Germinal center (tissue), 1 donor: Measurements from ENCODE around the gene LRRC4C.
"Not testable (repeated sequence)": the region's sequence is repeated elsewhere in the genome, so short reads cannot be mapped to it uniquely, and the experiment has no call there.

Source experiments
- DNase-seq: peaks from one replicate; pipeline ENCODE4 v3.0.0; 2012; ENCODE audit warnings: mixed read lengths, low spot score

Gene LRRC4C

GRCh38 chr11:40230821-40231220 lies 1228.6 kb downstream of the LRRC4C start:
- DNase-seq, result no peak

GRCh38 chr11:40228662-40229061 lies 1230.8 kb downstream of the LRRC4C start:
- no peak for DNase-seq

- no peak for DNase-seq
Measured at GRCh38 chr11:40227730-40228129, 1231.7 kb downstream of the LRRC4C start.

GRCh38 chr11:40226654-40227053 lies 1232.8 kb downstream of the LRRC4C start:
- DNase-seq, result no peak

GRCh38 chr11:40223596-40224330 lies 1235.7 kb downstream of the LRRC4C start:
- no peak for DNase-seq

- DNase-seq, result no peak
Measured at GRCh38 chr11:40219401-40219800, 1240.1 kb downstream of the LRRC4C start.

GRCh38 chr11:40215556-40215955 lies 1243.9 kb downstream of the LRRC4C start:
- no peak for DNase-seq

- DNase-seq, result no peak
Measured at GRCh38 chr11:40207416-40207815, 1252.0 kb downstream of the LRRC4C start.

- no peak for DNase-seq
Measured at GRCh38 chr11:40204228-40204627, 1255.2 kb downstream of the LRRC4C start.

- no peak for DNase-seq
Measured at GRCh38 chr11:40203606-40204005, 1255.8 kb downstream of the LRRC4C start.

- DNase-seq, result no peak
Measured at GRCh38 chr11:40202589-40203270, 1256.7 kb downstream of the LRRC4C start.

GRCh38 chr11:40192590-40192989 lies 1266.9 kb downstream of the LRRC4C start:
- DNase-seq, result not testable (repeated sequence)

GRCh38 chr11:40190294-40190693 lies 1269.2 kb downstream of the LRRC4C start:
- DNase-seq, result no peak

- DNase-seq, result no peak
Measured at GRCh38 chr11:40188848-40189247, 1270.6 kb downstream of the LRRC4C start.

GRCh38 chr11:40187295-40187694 lies 1272.2 kb downstream of the LRRC4C start:
- no peak for DNase-seq

- DNase-seq, result no peak
Measured at GRCh38 chr11:40186437-40187263, 1272.8 kb downstream of the LRRC4C start.

- DNase-seq, result no peak
Measured at GRCh38 chr11:40185793-40186192, 1273.7 kb downstream of the LRRC4C start.

- DNase-seq, result no peak
Measured at GRCh38 chr11:40183073-40184064, 1276.1 kb downstream of the LRRC4C start.

GRCh38 chr11:40179541-40179940 lies 1279.9 kb downstream of the LRRC4C start:
- no peak for DNase-seq

- DNase-seq, result no peak
Measured at GRCh38 chr11:40178470-40178869, 1281.0 kb downstream of the LRRC4C start.

GRCh38 chr11:40175980-40176379 lies 1283.5 kb downstream of the LRRC4C start:
- DNase-seq, result no peak

- DNase-seq, result no peak
Measured at GRCh38 chr11:40170078-40170477, 1289.4 kb downstream of the LRRC4C start.
